Astrocyte of the cerebellum (primary cell): Measurements from ENCODE around the gene CYTIP.

Experiments
- DNase-seq: peaks from one replicate; pipeline ENCODE4 v3.0.0-alpha.2; 2011; ENCODE audit warnings: low read depth
- H3K4me3 ChIP-seq: 2 replicates; pipeline ENCODE4 v1.5.1; 2011; ENCODE audit warnings: mild to moderate bottlenecking, low read depth, low read length, moderate library complexity
- in situ Hi-C: cut with HindIII; loops from 2 replicates; pipeline ENCODE4 v1.10.0; 2017; ENCODE audit warnings: low sequenced_read_pairs
- TF ChIP-seq, protein P1 (sequence below): IDR thresholded peaks from 2 replicates; pipeline ENCODE4 v1.5.1; 2012; ENCODE audit warnings: low read length, low read depth, moderate library complexity, mild to moderate bottlenecking; ENCODE audit errors: missing control alignments

CYTIP gene

DNA sequence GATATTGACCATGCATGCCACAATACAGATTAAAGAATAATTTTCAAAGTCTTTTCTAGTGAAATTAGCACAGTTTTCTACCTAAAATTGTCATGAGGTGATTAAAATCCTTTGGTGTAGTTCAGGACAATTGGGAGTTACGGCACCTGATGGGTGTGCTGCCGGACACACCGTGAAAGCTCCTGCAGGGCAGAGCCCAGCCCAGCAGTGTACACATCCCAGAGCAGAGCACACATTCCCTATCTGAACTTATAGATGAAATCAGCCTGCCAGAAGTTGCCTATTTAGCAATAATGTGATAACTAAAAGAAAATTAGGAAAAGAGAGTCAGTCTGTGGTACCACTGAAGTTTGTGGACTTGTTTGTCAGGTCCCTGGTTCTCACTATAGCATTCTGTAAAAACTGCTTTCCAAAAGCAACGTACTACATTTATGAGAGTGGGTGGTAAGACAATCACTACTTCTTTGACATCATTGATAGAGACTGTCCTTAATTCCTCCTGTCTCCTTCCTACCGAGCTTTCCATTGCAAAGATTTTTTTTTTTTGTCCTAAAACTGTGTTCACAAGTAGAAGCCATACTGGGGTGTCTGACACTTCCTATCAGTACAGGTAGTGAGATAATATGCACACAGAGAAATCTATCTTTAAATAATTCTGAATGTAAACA lies 3.4 kb downstream of the CYTIP start:
- H3K4me3 ChIP-seq, result no peak overlapping the region
- in situ Hi-C loops, result no loop called here
- no peak for DNase-seq
- TF ChIP-seq, protein P1, sequence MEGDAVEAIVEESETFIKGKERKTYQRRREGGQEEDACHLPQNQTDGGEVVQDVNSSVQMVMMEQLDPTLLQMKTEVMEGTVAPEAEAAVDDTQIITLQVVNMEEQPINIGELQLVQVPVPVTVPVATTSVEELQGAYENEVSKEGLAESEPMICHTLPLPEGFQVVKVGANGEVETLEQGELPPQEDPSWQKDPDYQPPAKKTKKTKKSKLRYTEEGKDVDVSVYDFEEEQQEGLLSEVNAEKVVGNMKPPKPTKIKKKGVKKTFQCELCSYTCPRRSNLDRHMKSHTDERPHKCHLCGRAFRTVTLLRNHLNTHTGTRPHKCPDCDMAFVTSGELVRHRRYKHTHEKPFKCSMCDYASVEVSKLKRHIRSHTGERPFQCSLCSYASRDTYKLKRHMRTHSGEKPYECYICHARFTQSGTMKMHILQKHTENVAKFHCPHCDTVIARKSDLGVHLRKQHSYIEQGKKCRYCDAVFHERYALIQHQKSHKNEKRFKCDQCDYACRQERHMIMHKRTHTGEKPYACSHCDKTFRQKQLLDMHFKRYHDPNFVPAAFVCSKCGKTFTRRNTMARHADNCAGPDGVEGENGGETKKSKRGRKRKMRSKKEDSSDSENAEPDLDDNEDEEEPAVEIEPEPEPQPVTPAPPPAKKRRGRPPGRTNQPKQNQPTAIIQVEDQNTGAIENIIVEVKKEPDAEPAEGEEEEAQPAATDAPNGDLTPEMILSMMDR, result no peak

- no peak for DNase-seq
- TF ChIP-seq, protein P1, result no peak
- H3K4me3 ChIP-seq, result no peak overlapping the region
- in situ Hi-C loops, result no loop called here
Measured at GRCh38 chr2:157439824-157440186, 4.1 kb downstream of the CYTIP start.

- DNase-seq, result no peak
- in situ Hi-C loops, result no loop called here
- H3K4me3 ChIP-seq, result no peak overlapping the region
- TF ChIP-seq, protein P1, result no peak
Measured at GRCh38 chr2:157438863-157439823, 4.7 kb downstream of the CYTIP start.

DNA sequence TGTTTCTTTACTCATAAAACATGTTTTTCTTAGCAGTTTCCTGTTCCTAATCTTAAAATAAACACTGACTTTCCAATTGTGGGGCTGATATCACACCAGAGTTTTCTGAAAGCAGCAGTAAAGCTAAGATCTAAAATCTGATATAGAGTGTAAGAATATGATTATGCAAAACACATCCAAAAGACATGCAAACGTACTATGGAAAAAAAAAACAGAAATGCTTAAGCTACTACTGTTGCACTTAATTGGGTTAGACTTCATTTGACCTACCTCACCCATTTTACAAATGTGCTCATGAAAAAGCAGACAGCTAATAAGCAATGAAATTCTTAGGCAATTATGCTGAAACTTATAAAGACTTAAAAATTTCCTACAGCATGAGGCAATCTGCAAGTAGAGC lies 10.5 kb downstream of the CYTIP start:
- no peak overlapping the region for H3K4me3 ChIP-seq
- no peak for DNase-seq
- in situ Hi-C loops, result no loop called here
- TF ChIP-seq, protein P1, result no peak

GRCh38 chr2:157432475-157433106 lies 11.3 kb downstream of the CYTIP start:
- TF ChIP-seq, protein P1, result no peak
- H3K4me3 ChIP-seq, result no peak overlapping the region
- in situ Hi-C loops, result no loop called here
- DNase-seq, result no peak

DNA sequence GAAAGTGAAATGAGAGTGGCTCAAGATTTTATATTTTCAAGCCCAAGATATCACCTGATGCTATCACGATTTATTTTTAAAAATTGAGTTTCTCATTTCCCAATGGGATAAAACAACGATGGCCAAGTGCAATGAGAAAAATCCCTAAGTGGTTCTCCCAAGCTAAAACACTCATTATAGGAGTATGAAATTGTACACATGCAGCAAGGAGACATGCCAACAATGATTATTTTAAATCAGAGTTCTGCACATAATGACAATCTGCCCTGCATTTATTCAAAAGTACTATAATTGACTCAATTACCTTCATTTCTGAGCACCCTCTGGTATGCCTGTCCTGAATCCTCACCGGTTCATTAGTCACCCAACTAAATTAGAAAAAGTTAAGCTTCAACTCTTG lies 12.7 kb downstream of the CYTIP start:
- in situ Hi-C loops, result no loop called here
- TF ChIP-seq, protein P1, result no peak
- no peak overlapping the region for H3K4me3 ChIP-seq
- DNase-seq, result no peak
